ENCODE data around the gene CTSD.

DNA sequence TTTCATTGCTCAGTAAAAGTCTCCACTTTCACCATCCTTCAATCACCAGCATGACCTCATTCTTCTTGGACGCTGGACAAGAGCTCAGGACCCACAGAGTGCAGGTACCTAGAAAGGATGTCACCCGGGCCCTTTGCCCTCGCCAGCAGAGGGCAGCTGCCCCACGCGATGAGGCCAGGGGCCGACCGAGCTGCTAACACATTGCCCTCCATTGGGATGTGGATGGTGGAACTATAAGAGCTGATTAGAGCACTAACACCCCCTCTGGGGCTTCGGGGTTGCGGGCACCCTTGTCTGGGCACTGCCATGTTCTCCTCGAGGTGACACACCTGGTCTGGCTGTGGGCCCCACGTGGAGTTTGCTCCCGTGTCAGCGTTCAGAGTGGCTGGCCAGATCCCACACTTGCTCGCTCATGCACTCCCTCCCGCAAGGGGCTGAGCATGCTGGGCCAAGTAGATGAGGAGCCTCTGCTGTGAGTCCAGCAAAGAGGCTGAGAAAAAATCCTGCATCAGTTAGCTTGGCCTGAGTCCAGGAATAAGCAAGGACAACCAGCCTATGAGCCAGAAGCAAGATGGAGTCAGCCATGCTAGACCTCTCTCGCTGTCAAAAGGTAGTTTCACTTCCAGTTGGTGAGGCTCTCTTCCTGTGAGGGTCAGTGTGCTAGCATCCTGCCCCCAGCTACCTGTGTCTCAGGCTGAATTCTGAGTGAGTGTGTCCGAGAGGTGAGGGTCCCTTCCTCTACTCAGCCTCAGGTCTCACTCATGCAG, 56.9 kb downstream of the CTSD start:
- no peak for TF ChIP-seq EP300 (IDR thresholded peaks at IDR 0.05)
- TF ChIP-seq POLR2A (IDR thresholded peaks at IDR 0.05) = no peak
- TF ChIP-seq, protein P1, sequence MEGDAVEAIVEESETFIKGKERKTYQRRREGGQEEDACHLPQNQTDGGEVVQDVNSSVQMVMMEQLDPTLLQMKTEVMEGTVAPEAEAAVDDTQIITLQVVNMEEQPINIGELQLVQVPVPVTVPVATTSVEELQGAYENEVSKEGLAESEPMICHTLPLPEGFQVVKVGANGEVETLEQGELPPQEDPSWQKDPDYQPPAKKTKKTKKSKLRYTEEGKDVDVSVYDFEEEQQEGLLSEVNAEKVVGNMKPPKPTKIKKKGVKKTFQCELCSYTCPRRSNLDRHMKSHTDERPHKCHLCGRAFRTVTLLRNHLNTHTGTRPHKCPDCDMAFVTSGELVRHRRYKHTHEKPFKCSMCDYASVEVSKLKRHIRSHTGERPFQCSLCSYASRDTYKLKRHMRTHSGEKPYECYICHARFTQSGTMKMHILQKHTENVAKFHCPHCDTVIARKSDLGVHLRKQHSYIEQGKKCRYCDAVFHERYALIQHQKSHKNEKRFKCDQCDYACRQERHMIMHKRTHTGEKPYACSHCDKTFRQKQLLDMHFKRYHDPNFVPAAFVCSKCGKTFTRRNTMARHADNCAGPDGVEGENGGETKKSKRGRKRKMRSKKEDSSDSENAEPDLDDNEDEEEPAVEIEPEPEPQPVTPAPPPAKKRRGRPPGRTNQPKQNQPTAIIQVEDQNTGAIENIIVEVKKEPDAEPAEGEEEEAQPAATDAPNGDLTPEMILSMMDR (IDR thresholded peaks at IDR 0.05) = peak in 1 of 6 experiments; percentile 10
- no peak for TF ChIP-seq POLR2AphosphoS5 (IDR thresholded peaks at IDR 0.05)
